NCI-H187 treated with DMSO at 0.1 percent for 48 hours (cell line): ENCODE measurements around the gene PAOX.

ENCODE experiments used
- DNase-seq: peaks from one replicate; lab custom pipeline; 2025; lab: John Stamatoyannopoulos, UW

Gene PAOX

DNA sequence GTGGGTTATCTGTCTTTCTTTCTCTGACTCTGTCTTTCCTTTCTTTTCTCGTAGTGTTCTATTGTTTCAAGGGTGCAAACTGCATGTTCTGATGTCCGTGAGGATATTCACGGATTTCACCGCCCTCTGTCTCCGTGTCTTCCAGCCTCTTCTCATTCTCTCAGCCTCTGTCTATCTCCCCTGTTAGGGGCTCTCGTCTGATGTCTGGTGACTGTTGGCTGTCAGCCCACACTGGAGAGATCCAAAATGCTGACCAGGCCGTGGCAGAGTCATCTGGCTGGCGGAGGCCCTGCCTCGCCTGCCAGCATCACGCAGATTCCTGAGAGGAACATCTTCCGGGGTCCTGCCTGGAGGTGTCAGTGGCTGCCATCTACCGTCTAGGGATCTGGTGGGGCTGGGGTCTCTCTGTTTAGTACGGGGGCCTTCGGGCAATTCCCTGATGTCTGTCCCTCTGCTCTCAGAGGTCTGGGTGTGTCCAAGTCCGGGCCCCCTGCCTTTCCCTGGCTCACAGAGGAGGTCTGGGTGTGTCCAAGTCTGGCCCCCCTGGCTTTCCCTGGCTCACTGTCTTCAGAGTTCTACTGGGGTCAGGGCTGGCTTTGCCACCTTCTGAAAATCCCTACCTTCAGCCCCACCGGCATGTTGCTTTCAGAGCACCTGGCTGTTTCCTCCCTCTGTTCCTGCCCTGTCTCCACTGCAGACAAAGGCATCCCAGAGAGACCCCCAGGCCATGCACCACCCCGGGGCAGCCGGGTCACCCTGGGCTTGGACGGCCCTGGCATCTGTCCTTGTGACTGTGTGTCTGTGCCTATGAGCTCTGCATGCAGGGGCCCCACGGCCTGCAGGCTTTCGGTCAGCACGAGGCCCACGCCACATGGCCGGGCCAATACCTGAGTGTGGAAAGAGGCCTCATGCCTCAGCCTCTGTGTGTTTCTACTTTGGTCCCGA is 60.7 kb downstream of the PAOX start:
- DNase-seq, result no peak

DNA sequence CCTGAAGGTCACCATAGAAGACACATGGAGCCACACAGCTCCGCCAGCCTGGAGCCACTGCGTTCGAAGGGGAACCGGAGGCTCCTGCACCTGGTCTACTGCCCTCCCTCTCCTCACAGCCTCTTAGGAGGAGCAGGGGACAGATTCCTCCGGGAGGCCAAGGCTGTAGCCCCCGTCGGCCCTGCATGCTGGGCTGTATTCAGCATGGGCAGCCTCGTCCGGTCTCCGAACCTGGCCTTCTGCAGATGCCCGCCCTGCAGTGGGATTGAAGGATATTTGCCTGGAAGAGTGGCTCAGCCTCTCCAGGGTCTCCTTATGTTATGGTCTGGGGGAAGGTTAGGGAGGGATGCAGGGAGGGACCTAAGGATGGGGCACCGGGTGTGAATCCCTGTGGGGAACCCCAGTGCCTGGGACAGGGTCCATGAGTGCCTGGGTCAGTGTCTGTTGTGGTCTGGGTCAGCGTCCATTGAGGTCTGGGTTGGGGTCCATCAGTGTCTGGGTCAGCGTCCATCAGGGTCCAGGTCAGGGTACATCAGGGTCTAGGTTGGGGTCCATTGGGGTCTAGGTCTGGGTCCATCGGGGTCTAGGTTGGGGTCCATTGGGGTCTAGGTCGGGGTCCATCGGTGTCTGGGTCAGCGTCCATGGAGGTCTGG is 61.7 kb downstream of the PAOX start:
- no peak for DNase-seq
